CD4-positive, alpha-beta T cell treated with Interleukin-4 for 4 hours (primary cell): Measurements from ENCODE around the gene SNRPB.

Source experiments
- DNase-seq: peaks from one replicate; pipeline ENCODE4 v3.0.0-alpha.2; 2020

SNRPB gene

GRCh38 chr20:2418388-2418787 is 52.2 kb downstream of the SNRPB start:
- no peak for DNase-seq

- no peak for DNase-seq
These were observed 53.4 kb downstream of the SNRPB start for GRCh38 chr20:2417213-2417541.

- no peak for DNase-seq
These were observed 53.9 kb downstream of the SNRPB start for GRCh38 chr20:2416541-2417212.
